K562 (cell line): Measurements from ENCODE around the gene MTG2. TPM values are rescaled to one million over a fixed set of nuclear protein-coding genes. Genes with fewer than 3 reads are reported as not detected.

Experiments used
- CHD2 ChIP-seq: IDR thresholded peaks from 2 replicates; pipeline ENCODE4 v1.6.1; 2011; ENCODE audit warnings: low read depth, low read length
- CTCFL ChIP-seq: IDR thresholded peaks from 2 replicates; pipeline ENCODE4 v1.6.1; 2011; ENCODE audit warnings: borderline replicate concordance, low read depth, mild to moderate bottlenecking, moderate library complexity, low read length; ENCODE audit not compliant: insufficient read depth, poor library complexity, severe bottlenecking
- MGA ChIP-seq: fragments of 450-650 bp; IDR thresholded peaks from 2 replicates; pipeline ENCODE4 v1.6.1; 2016; ENCODE audit warnings: mild to moderate bottlenecking, moderate library complexity
- NFIC ChIP-seq: fragments of 450-650 bp; IDR thresholded peaks from 2 replicates; pipeline ENCODE4 v1.6.1; 2017; ENCODE audit warnings: mild to moderate bottlenecking, inconsistent platforms
- NR2C2 ChIP-seq, 2 experiments: fragments of 200-800 bp in 1 of 2; sonication (Bioruptor generic) in 1 of 2; sonication (generic) in 1 of 2; formaldehyde crosslinking in 1 of 2; IDR thresholded peaks; 2 replicates each; pipeline versions ENCODE4 v1.6.1 to v1.8.0; 2016 to 2022; ENCODE audit warnings: mild to moderate bottlenecking in 1 of 2, missing compliant biosample characterization in 1 of 2, missing genetic modification characterization in 1 of 2, missing genetic modification reagents in 1 of 2
- NUFIP1 ChIP-seq: fragments of 450-650 bp; IDR thresholded peaks from 2 replicates; pipeline ENCODE4 v1.6.1; 2018; ENCODE audit not compliant: partially characterized antibody
- RAD21 ChIP-seq, 2 experiments: fragments of 250-450 bp in 1 of 2; fragments of 450-650 bp in 1 of 2; sonication (Bioruptor Pico) in 1 of 2; formaldehyde crosslinking in 1 of 2; IDR thresholded peaks in 1 of 2; conservative IDR thresholded peaks in 1 of 2; 2 replicates each; pipeline versions ENCODE4 v1.4.0 to v1.8.0; 2020 to 2022; ENCODE audit warnings: mild to moderate bottlenecking in 2 of 2, moderate library complexity in 1 of 2
- SMC3 ChIP-seq: conservative IDR thresholded peaks from 2 replicates; pipeline ENCODE4 v1.6.1; 2011; ENCODE audit warnings: low read depth, low read length, improper control_type of control experiment; ENCODE audit not compliant: insufficient read depth
- ZNF644 ChIP-seq: fragments of 200-800 bp; sonication (Bioruptor generic); IDR thresholded peaks from 2 replicates; pipeline ENCODE4 v1.6.1; 2016; ENCODE audit warnings: low read depth, missing genetic modification characterization, missing compliant biosample characterization
- polyA plus RNA-seq, 8 experiments: library from polyadenylated mRNA; depleted of rRNA in 4 of 8; stranded (reverse) in 5 of 8; unstranded in 3 of 8; fragments of >200 nt; fragmentation: Nextera tagmentation in 2 of 8; fragmentation: Illumina TruSeq in 1 of 8; extraction: Ambion mirVana in 2 of 8; extraction: Trizol in 1 of 8; gene quantifications; 2 replicates each; pipeline versions ENCODE4 v1.2.1 to v1.2.3, GENCODE V29; 2011 to 2014; ENCODE audit warnings: inconsistent platforms in 1 of 8, missing spikeins in 1 of 8
- total RNA-seq, 7 experiments: library from RNA; depleted of rRNA in 6 of 7; stranded (reverse); fragments of >200 nt in 6 of 7; fragmentation: Illumina TruSeq in 2 of 7; extraction: Trizol in 2 of 7; gene quantifications; 2 replicates each; pipeline versions ENCODE4 v1.2.1 to v1.2.3, GENCODE V29; 2011 to 2021; ENCODE audit warnings: low replicate concordance in 1 of 7

The MTG2 gene
- total and polyA plus RNA-seq, 9 of the 15 experiments (the other 6 are each of a cell fraction or from before 2014, with no cell fraction given) = 8.7 to 67.5 (median 44.5) TPM

GRCh38 chr20:62136283-62137091 lies 46.3 kb upstream of the MTG2 start (continued):
- TF ChIP-seq MGA (no peak), NFIC (peak; percentile 7; the same call in 1 of the 2 replicates), ZNF644 (0 out of 2 replicates have a peak, but pooled peaks have one; percentile 34), CTCFL (peak; percentile 64), NUFIP1 (no peak), CHD2 (no peak), RAD21 (CRISPR knock-in tag; conservative IDR thresholded peaks at IDR 0.05 in 1 of 2, IDR thresholded peaks at IDR 0.05 in 1 of 2) (peak; percentile 61 to 74), SMC3 (peak; percentile 70), NR2C2 (CRISPR knock-in tag; IDR thresholded peaks at IDR 0.05) (no peak), NR2C2 (tag; IDR thresholded peaks at IDR 0.05) (no peak)
